Activated gamma-delta T cell treated with Interleukin-2 at 50 U/mL for 16 hours (primary cell): ENCODE results near the gene MYOC.
"Not testable (repeated sequence)": the region's sequence is repeated elsewhere in the genome, so short reads cannot be mapped to it uniquely, and the experiment has no call there.

Experiments
- DNase-seq: peaks from one replicate; pipeline ENCODE4 v3.0.0-alpha.2; 2020

The MYOC gene

GRCh38 chr1:171646249-171646560 is 6.3 kb downstream of the MYOC start:
- no peak for DNase-seq

- DNase-seq: no peak
Observed at GRCh38 chr1:171645553-171646248, 6.8 kb downstream of the MYOC start.

GRCh38 chr1:171644805-171645483 is 7.5 kb downstream of the MYOC start:
- peak; percentile 54 for DNase-seq

- no peak for DNase-seq
Observed at GRCh38 chr1:171643156-171643555, 9.3 kb downstream of the MYOC start.

GRCh38 chr1:171642197-171642596 is 10.3 kb downstream of the MYOC start:
- no peak for DNase-seq

- no peak for DNase-seq
Observed at GRCh38 chr1:171641076-171641864, 11.2 kb downstream of the MYOC start.

- DNase-seq: no peak
Observed at GRCh38 chr1:171640225-171640624, 12.3 kb downstream of the MYOC start.

- DNase-seq: no peak
Observed at GRCh38 chr1:171637928-171638576, 14.4 kb downstream of the MYOC start.

- DNase-seq: no peak
Observed at GRCh38 chr1:171636141-171636540, 16.3 kb downstream of the MYOC start.

GRCh38 chr1:171635661-171636060 is 16.8 kb downstream of the MYOC start:
- DNase-seq: no peak

GRCh38 chr1:171628225-171628624 is 24.3 kb downstream of the MYOC start:
- DNase-seq: no peak

GRCh38 chr1:171627020-171627419 is 25.5 kb downstream of the MYOC start:
- no peak for DNase-seq

- DNase-seq: no peak
Observed at GRCh38 chr1:171625225-171625624, 27.3 kb downstream of the MYOC start.

GRCh38 chr1:171623651-171624331 is 28.7 kb downstream of the MYOC start:
- DNase-seq: no peak

- DNase-seq: no peak
Observed at GRCh38 chr1:171622152-171622462, 30.4 kb downstream of the MYOC start, which contains the start of gene MYOCOS. MYOCOS (plus strand) TSS chr1:171622243; CDS start chr1:171623884, 1,641 bp downstream.

GRCh38 chr1:171616586-171616985 is 35.9 kb downstream of the MYOC start:
- no peak for DNase-seq

GRCh38 chr1:171615122-171615906 is 37.2 kb downstream of the MYOC start:
- DNase-seq: not testable (repeated sequence)

GRCh38 chr1:171613282-171613681 is 39.2 kb downstream of the MYOC start:
- no peak for DNase-seq

- no peak for DNase-seq
Observed at GRCh38 chr1:171611306-171611705, 41.2 kb downstream of the MYOC start.

GRCh38 chr1:171610385-171610784 is 42.1 kb downstream of the MYOC start:
- DNase-seq: no peak

GRCh38 chr1:171606402-171606941 is 46.0 kb downstream of the MYOC start:
- no peak for DNase-seq

- not testable (repeated sequence) for DNase-seq
Observed at GRCh38 chr1:171603042-171603441, 49.4 kb downstream of the MYOC start.
